CD4-positive, alpha-beta T cell (primary cell): Measurements from ENCODE around the gene PPIA. TPM values are rescaled to one million over a fixed set of nuclear protein-coding genes. Genes with fewer than 3 reads are reported as not detected.
"Not testable (repeated sequence)": the region's sequence is repeated elsewhere in the genome, so short reads cannot be mapped to it uniquely, and the experiment has no call there.

ENCODE experiments used
- ATAC-seq: fragments of 200-7000 bp; cut with Tn5 transposase; one replicate; pipeline ENCODE4 v1.10.0; 2022; ENCODE audit warnings: mild to moderate bottlenecking; ENCODE audit not compliant: poor library complexity
- CTCF ChIA-PET: fragments of 350-600 bp; sonication (Branson Sonifier 250); formaldehyde crosslinking; loops from one replicate; lab custom pipeline; 2021; ENCODE audit warnings: antibody characterized with exemption, inconsistent platforms; lab: Charles Lee
- POLR2A ChIA-PET: fragments of 350-600 bp; sonication (Branson Sonifier 250); formaldehyde crosslinking; loops from one replicate; lab custom pipeline; 2021; ENCODE audit warnings: antibody characterized with exemption, inconsistent platforms; lab: Charles Lee
- DNase-seq, 14 experiments: peaks; one replicate each; pipeline ENCODE4 v3.0.0-alpha.2; 2013 to 2020; ENCODE audit warnings: mixed read lengths in 2 of 14
- H3K27ac ChIP-seq, 2 donors: one replicate each; pipeline versions ENCODE4 v1.5.1 to v1.7.0; 2013; ENCODE audit warnings: low read length in 2 of 2, low read depth in 1 of 2, mild to moderate bottlenecking in 1 of 2
- H3K27me3 ChIP-seq, 2 experiments: 1 replicate in 1 of 2; 2 replicates in 1 of 2; pipeline versions ENCODE4 v1.6.1 to v1.7.0; 2013; ENCODE audit warnings: low read length in 2 of 2, control low read depth in 1 of 2, mild to moderate bottlenecking in 1 of 2, moderate library complexity in 1 of 2; ENCODE audit not compliant: insufficient read depth in 2 of 2, control insufficient read depth in 1 of 2
- H3K36me3 ChIP-seq: one replicate; pipeline ENCODE4 v1.6.1; 2013; ENCODE audit warnings: low read length, control low read depth; ENCODE audit not compliant: insufficient read depth
- H3K4me1 ChIP-seq: one replicate; pipeline ENCODE4 v1.6.1; 2013; ENCODE audit warnings: low read length, control low read depth; ENCODE audit not compliant: insufficient read depth
- H3K4me3 ChIP-seq: one replicate; pipeline ENCODE4 v1.5.1; 2013; ENCODE audit warnings: mild to moderate bottlenecking, low read length, moderate library complexity
- H3K9me3 ChIP-seq, 2 experiments: 1 replicate in 1 of 2; 2 replicates in 1 of 2; pipeline versions ENCODE4 v1.6.1 to v1.7.0; 2013; ENCODE audit warnings: low read length in 2 of 2, mild to moderate bottlenecking in 2 of 2, control low read depth in 1 of 2, moderate library complexity in 1 of 2; ENCODE audit not compliant: control insufficient read depth in 1 of 2, insufficient read depth in 1 of 2
- H3K27ac Mint-ChIP-seq: one replicate; pipeline ENCODE4 v1.8.0; 2020; ENCODE audit warnings: mixed read lengths
- H3K27me3 Mint-ChIP-seq: one replicate; pipeline ENCODE4 v1.8.0; 2021; ENCODE audit warnings: mixed read lengths
- H3K36me3 Mint-ChIP-seq: one replicate; pipeline ENCODE4 v1.8.0; 2021; ENCODE audit warnings: low read depth, mixed read lengths
- H3K4me1 Mint-ChIP-seq: one replicate; pipeline ENCODE4 v1.8.0; 2021; ENCODE audit warnings: low read depth, mixed read lengths
- H3K4me3 Mint-ChIP-seq: one replicate; pipeline ENCODE4 v1.8.0; 2020; ENCODE audit warnings: mild to moderate bottlenecking, mixed read lengths
- H3K9me3 Mint-ChIP-seq: one replicate; pipeline ENCODE4 v1.8.0; 2020; ENCODE audit warnings: mixed read lengths
- intact Hi-C, 2 experiments: fragments of 100-400 bp; cut with DNase I in 1 of 2; cut with micrococcal nuclease in 1 of 2; formaldehyde crosslinking; loops; one replicate each; pipeline versions ENCODE4 v1.15.1 to v1.9.0; 2023 to 2025; cut with DNase I, micrococcal nuclease
- total RNA-seq, 174 experiments: library from RNA in 2 of 174; stranded (reverse) in 2 of 174; gene quantifications; one replicate each; pipeline ENCODE4 v1.2.3 and lab custom pipeline; 2021 to 2026
- TF ChIP-seq, protein P1 (sequence below): fragments of 200-600 bp; IDR thresholded peaks from one replicate; pipeline ENCODE4 v1.8.0; 2022; ENCODE audit warnings: antibody characterized with exemption, mild to moderate bottlenecking

PPIA gene
- total RNA-seq, 2 experiments from 2014 or later: 410 to 423 TPM

DNA sequence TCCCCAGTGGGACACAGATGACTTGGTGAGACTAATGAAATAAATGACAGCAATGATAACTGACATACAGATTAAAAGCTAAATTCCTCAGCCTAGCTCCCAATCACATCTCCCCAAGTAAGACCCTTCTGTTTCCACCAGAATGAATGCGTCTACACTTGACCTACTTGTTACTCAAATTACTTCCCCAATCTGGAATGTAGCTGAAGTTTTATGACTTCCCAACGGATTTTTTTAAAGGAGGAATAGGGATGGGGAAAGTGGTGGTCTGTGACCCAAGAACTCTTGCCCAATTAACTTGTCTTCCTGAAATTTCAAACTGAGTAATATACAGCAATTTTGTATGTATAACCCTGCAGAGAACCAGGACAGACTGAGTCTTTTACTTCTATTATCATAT is 42.3 kb downstream of the PPIA start:
- no peak overlapping the region for H3K27ac Mint-ChIP-seq
- peaks cover 77% of the 10 kb centered on the region for H3K36me3 Mint-ChIP-seq
- TF ChIP-seq, protein P1, sequence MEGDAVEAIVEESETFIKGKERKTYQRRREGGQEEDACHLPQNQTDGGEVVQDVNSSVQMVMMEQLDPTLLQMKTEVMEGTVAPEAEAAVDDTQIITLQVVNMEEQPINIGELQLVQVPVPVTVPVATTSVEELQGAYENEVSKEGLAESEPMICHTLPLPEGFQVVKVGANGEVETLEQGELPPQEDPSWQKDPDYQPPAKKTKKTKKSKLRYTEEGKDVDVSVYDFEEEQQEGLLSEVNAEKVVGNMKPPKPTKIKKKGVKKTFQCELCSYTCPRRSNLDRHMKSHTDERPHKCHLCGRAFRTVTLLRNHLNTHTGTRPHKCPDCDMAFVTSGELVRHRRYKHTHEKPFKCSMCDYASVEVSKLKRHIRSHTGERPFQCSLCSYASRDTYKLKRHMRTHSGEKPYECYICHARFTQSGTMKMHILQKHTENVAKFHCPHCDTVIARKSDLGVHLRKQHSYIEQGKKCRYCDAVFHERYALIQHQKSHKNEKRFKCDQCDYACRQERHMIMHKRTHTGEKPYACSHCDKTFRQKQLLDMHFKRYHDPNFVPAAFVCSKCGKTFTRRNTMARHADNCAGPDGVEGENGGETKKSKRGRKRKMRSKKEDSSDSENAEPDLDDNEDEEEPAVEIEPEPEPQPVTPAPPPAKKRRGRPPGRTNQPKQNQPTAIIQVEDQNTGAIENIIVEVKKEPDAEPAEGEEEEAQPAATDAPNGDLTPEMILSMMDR: no peak
- ChIA-PET POLR2A (interaction anchor here (0.8 to 1.0 kb wide), 3 partner anchors 8 to 42 kb away, joined by 3 to 5 read pairs (median 3); no protein-coding TSS in a partner anchor), CTCF (no interaction called here)
- H3K36me3 ChIP-seq: peaks cover 67% of the 10 kb centered on the region
- ATAC-seq: no peak
- DNase-seq: no peak
- H3K4me3 Mint-ChIP-seq: no peak overlapping the region
- H3K27me3 ChIP-seq: no peaks in the 10 kb centered on the region
- H3K27me3 Mint-ChIP-seq: no peaks in the 10 kb centered on the region
- H3K4me3 ChIP-seq: no peak overlapping the region
- intact Hi-C loops: no loop called here
- peaks cover 7% of the 10 kb centered on the region for H3K4me1 ChIP-seq
- H3K27ac ChIP-seq: no peak overlapping the region
- no peaks in the 10 kb centered on the region for H3K9me3 Mint-ChIP-seq
- H3K9me3 ChIP-seq: no peaks in the 10 kb centered on the region
- peaks cover 28% of the 10 kb centered on the region for H3K4me1 Mint-ChIP-seq

GRCh38 chr7:44842675-44843074 is 46.2 kb downstream of the PPIA start:
- peaks cover 62% of the 10 kb centered on the region for H3K4me1 Mint-ChIP-seq
- CTCF ChIA-PET: interaction anchor here (1.1 kb wide), 1 partner anchor 15 kb away, joined by 3 read pairs; no protein-coding TSS in a partner anchor

GRCh38 chr7:44843440-44843839 is 47.0 kb downstream of the PPIA start:
- intact Hi-C loops: loop anchor here in 1 of 2 experiments (10.0 kb wide), 1 partner anchor 359 kb away; no protein-coding TSS in a partner anchor
- H3K27ac ChIP-seq, ATAC-seq, H3K27me3 ChIP-seq, H3K9me3 ChIP-seq, H3K27ac Mint-ChIP-seq, H3K27me3 Mint-ChIP-seq, H3K9me3 Mint-ChIP-seq, H3K4me3 Mint-ChIP-seq, DNase-seq, H3K4me3 ChIP-seq: not testable (repeated sequence)
- H3K4me1 ChIP-seq: peaks cover 13% of the 10 kb centered on the region
- CTCF ChIA-PET: interaction anchor here (0.7 to 1.1 kb wide), 2 partner anchors 9 to 14 kb away, joined by 3 read pairs; no protein-coding TSS in a partner anchor
- peaks cover 66% of the 10 kb centered on the region for H3K4me1 Mint-ChIP-seq
- POLR2A ChIA-PET: interaction anchor here (1.2 to 1.7 kb wide), 3 partner anchors 237 to 293 kb away, joined by 3 to 8 read pairs (median 6); partner anchors contain the start of genes OGDH and TMED4
- H3K36me3 Mint-ChIP-seq: peaks cover 68% of the 10 kb centered on the region
- H3K36me3 ChIP-seq: peaks cover 36% of the 10 kb centered on the region

More at GRCh38 chr7:44842675-44843074, 46.2 kb downstream of the PPIA start:
- H3K9me3 ChIP-seq, DNase-seq, H3K4me3 ChIP-seq, H3K9me3 Mint-ChIP-seq, H3K27ac Mint-ChIP-seq, H3K27ac ChIP-seq, H3K27me3 ChIP-seq, H3K27me3 Mint-ChIP-seq, H3K4me3 Mint-ChIP-seq, ATAC-seq: not testable (repeated sequence)
- Histone ChIP-seq H3K36me3 (peaks cover 41% of the 10 kb centered on the region), H3K4me1 (peaks cover 12% of the 10 kb centered on the region)
- H3K36me3 Mint-ChIP-seq: peaks cover 68% of the 10 kb centered on the region
- intact Hi-C loops: loop anchor here in 1 of 2 experiments (10.0 kb wide), 1 partner anchor 358 kb away; no protein-coding TSS in a partner anchor
- POLR2A ChIA-PET: interaction anchor here (1.4 kb wide), 1 partner anchor 236 kb away, joined by 8 read pairs; the partner anchor contains the start of gene OGDH

DNA sequence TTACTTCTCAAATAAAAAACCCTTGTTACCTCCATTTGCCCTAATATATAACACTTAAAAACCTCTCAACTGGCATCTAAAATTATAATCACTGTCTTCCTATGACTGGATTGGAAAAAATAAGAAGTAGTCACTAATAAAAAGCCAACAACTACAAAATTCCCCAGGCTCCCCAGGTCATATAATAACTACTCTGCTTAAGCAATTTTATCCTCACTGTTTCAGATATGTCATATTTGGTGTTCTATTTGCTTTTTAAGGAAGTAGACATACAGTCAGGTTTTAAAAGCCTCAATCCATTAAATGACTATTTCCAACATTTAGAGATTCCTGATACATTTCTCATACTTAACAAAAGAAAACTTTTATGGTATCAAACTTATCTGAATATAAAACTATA is 49.0 kb downstream of the PPIA start:
- H3K27ac ChIP-seq: peak overlapping the region in 1 of 2 donors; percentile 99
- no peak overlapping the region for H3K4me3 ChIP-seq
- Mint-ChIP-seq H3K36me3 (peaks cover 56% of the 10 kb centered on the region), H3K4me1 (peaks cover 61% of the 10 kb centered on the region), H3K27ac (peak overlapping the region; percentile 95), H3K4me3 (peak overlapping the region; percentile 87), H3K9me3 (no peaks in the 10 kb centered on the region), H3K27me3 (peaks cover 4% of the 10 kb centered on the region)
- peaks cover 19% of the 10 kb centered on the region for H3K4me1 ChIP-seq
- DNase-seq (peak in 1 of 14 experiments; percentile 23), ATAC-seq (no peak)
- TF ChIP-seq, protein P1: no peak
- H3K9me3 ChIP-seq: no peaks in the 10 kb centered on the region
- no peaks in the 10 kb centered on the region for H3K27me3 ChIP-seq
- ChIA-PET POLR2A (interaction anchor here (0.7 to 5.6 kb wide), 14 partner anchors 12 to 272 kb away, joined by 3 to 87 read pairs (median 7); partner anchors contain the start of genes DDX56, OGDH, PPIA and PURB), CTCF (interaction anchor here (1.0 to 3.8 kb wide), 4 partner anchors 12 to 365 kb away, joined by 3 to 26 read pairs (median 4); no protein-coding TSS in a partner anchor)
- intact Hi-C loops: loop anchor here (5.0 to 10.0 kb wide), 4 partner anchors 33 to 361 kb away; partner anchors contain the start of genes CCM2 (in 1 of the 2) and TBRG4 (in 1 of the 2)
- peaks cover 22% of the 10 kb centered on the region for H3K36me3 ChIP-seq

DNA sequence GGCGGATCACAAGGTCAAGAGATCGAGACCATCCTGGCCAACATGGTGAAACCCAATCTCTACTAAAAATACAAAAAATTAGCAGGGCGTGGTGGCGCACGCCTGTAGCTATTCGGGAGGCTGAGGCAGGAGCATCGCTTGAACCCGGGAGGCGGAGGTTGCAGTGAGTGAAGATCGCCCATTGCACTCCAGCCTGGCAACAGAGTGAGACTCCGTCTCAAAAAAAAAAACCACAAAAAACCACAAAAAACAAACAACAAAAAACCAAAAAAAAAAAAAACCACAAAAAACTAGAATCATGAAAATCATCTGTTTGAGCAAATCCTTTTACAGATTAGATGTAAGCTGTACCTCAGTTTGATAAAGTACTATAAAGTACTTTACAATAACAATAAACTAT is 49.9 kb downstream of the PPIA start:
- DNase-seq: peak in 9 of 14 experiments; percentile 15 to 63 (median 25)
- Mint-ChIP-seq H3K4me1 (peaks cover 53% of the 10 kb centered on the region), H3K4me3 (peak overlapping the region; percentile 87), H3K36me3 (peaks cover 46% of the 10 kb centered on the region), H3K27ac (peak overlapping the region; percentile 95)
- Histone ChIP-seq H3K4me3 (peak overlapping the region; percentile 71), H3K4me1 (peaks cover 17% of the 10 kb centered on the region), H3K27ac (peak overlapping the region; percentile 91 to 99), H3K36me3 (peaks cover 13% of the 10 kb centered on the region)
- POLR2A ChIA-PET: interaction anchor here (0.6 to 5.6 kb wide), 26 partner anchors 8 to 723 kb away, joined by 3 to 87 read pairs (median 5); partner anchors contain the start of genes DDX56, NUDCD3, OGDH and POLD2
- not testable (repeated sequence) for ATAC-seq, H3K9me3 Mint-ChIP-seq, H3K27me3 ChIP-seq, H3K27me3 Mint-ChIP-seq, H3K9me3 ChIP-seq
- intact Hi-C loops: loop anchor here (2.0 to 10.0 kb wide), 7 partner anchors 34 to 362 kb away; partner anchors contain the start of genes CCM2 (in 1 of the 2), PPIA (in 1 of the 2) and TBRG4 (in 1 of the 2)
- CTCF ChIA-PET: interaction anchor here (0.7 to 3.8 kb wide), 5 partner anchors 11 to 366 kb away, joined by 3 to 26 read pairs (median 4); no protein-coding TSS in a partner anchor
